A549 (cell line): ENCODE data around the gene GNG4. TPM values are rescaled to one million over a fixed set of nuclear protein-coding genes. Genes with fewer than 3 reads are reported as not detected.

Experiments used
- ATAC-seq, 2 experiments: fragments of 200-7000 bp in 1 of 2; fragments of >200 bp in 1 of 2; cut with Nextera tagmentation in 1 of 2; cut with Tn5 transposase in 1 of 2; 3 replicates each; pipeline versions ENCODE4 v1.8.0 to v1.9.1; 2018 to 2020; ENCODE audit warnings: mild to moderate bottlenecking in 1 of 2, moderate library complexity in 1 of 2
- CTCF ChIA-PET: fragments of 300-600 bp; sonication (Branson Sonifier 250); formaldehyde crosslinking; extraction: SDS; loops from one replicate; lab custom pipeline; 2021; ENCODE audit warnings: antibody characterized with exemption, inconsistent platforms; lab: Yijun Ruan, JAX
- POLR2A ChIA-PET: fragments of 350-600 bp; formaldehyde crosslinking; extraction: SDS; loops from one replicate; lab custom pipeline; 2021; ENCODE audit warnings: antibody characterized with exemption, inconsistent platforms; lab: Yijun Ruan, JAX
- DNase-seq, 2 experiments: peaks; one replicate each; pipeline versions ENCODE4 v3.0.0 to v3.0.0-alpha.2; 2011 to 2016; ENCODE audit warnings: low read depth in 1 of 2, low spot score in 1 of 2
- FAIRE-seq: peaks from 2 replicates; lab custom pipeline; 2011; peaks lifted over from hg19 to GRCh38; lab: Jason Lieb, UNC
- H3K27ac ChIP-seq, 2 experiments: fragments of >200 bp; sonication (Bioruptor Twin); formaldehyde crosslinking; 3 replicates each; pipeline ENCODE4 v1.5.1; 2016 to 2017
- H3K4me1 ChIP-seq: fragments of >200 bp; sonication (Bioruptor Twin); formaldehyde crosslinking; 3 replicates; pipeline ENCODE4 v1.6.1; 2016
- H3K4me2 ChIP-seq: fragments of >200 bp; sonication (Bioruptor Twin); formaldehyde crosslinking; 3 replicates; pipeline ENCODE4 v1.6.1; 2016
- H3K4me3 ChIP-seq: fragments of >200 bp; sonication (Bioruptor Twin); formaldehyde crosslinking; 3 replicates; pipeline ENCODE4 v1.5.1; 2016
- H3K9me3 ChIP-seq: fragments of >200 bp; sonication (Bioruptor Twin); formaldehyde crosslinking; 3 replicates; pipeline ENCODE4 v1.6.1; 2016
- CHD2 ChIP-seq: fragments of 150-350 bp; IDR thresholded peaks from 2 replicates; pipeline ENCODE4 v1.6.1; 2014; ENCODE audit warnings: low read length; ENCODE audit not compliant: partially characterized antibody
- EHMT2 ChIP-seq: fragments of 200-600 bp; sonication (generic); IDR thresholded peaks from 2 replicates; pipeline ENCODE4 v1.6.1; 2016; ENCODE audit warnings: antibody characterized with exemption, low read depth, mild to moderate bottlenecking, moderate library complexity
- HDAC2 ChIP-seq: fragments of 200-600 bp; sonication (generic); IDR thresholded peaks from 2 replicates; pipeline ENCODE4 v1.6.1; 2016
- HEYL ChIP-seq: fragments of 250-450 bp; sonication (Bioruptor Pico); IDR thresholded peaks from 2 replicates; pipeline ENCODE4 v1.8.0; 2021; ENCODE audit warnings: mild to moderate bottlenecking, moderate library complexity
- JUN ChIP-seq, 2 experiments: fragments of >200 bp; sonication (Bioruptor Twin); formaldehyde crosslinking; IDR thresholded peaks; 2 replicates in 1 of 2; 3 replicates in 1 of 2; pipeline ENCODE4 v1.6.1; 2016 to 2017
- KDM1A ChIP-seq: fragments of 200-600 bp; sonication (generic); IDR thresholded peaks from 2 replicates; pipeline ENCODE4 v1.6.1; 2016; ENCODE audit warnings: low read depth, mild to moderate bottlenecking
- KDM5A ChIP-seq: fragments of 200-600 bp; sonication (generic); IDR thresholded peaks from 2 replicates; pipeline ENCODE4 v1.6.1; 2016; ENCODE audit warnings: antibody characterized with exemption, mild to moderate bottlenecking
- MAZ ChIP-seq: fragments of 150-350 bp; IDR thresholded peaks from 2 replicates; pipeline ENCODE4 v1.6.1; 2014; ENCODE audit warnings: antibody characterized with exemption, low read depth, low read length, borderline replicate concordance
- NFE2L2 ChIP-seq: fragments of 150-350 bp; conservative IDR thresholded peaks from 2 replicates; pipeline ENCODE4 v1.6.1; 2014; ENCODE audit warnings: low read length
- NR3C1 ChIP-seq: fragments of >200 bp; sonication (Bioruptor Twin); formaldehyde crosslinking; IDR thresholded peaks from 3 replicates; pipeline ENCODE4 v1.6.1; 2017
- RAD21 ChIP-seq, 2 experiments: fragments of >200 bp in 1 of 2; sonication (Bioruptor Twin) in 1 of 2; formaldehyde crosslinking in 1 of 2; IDR thresholded peaks in 1 of 2; conservative IDR thresholded peaks in 1 of 2; 2 replicates in 1 of 2; 3 replicates in 1 of 2; pipeline ENCODE4 v1.6.1; 2012 to 2018; ENCODE audit warnings: inconsistent platforms in 1 of 2
- RCOR1 ChIP-seq: fragments of 150-350 bp; IDR thresholded peaks from 2 replicates; pipeline ENCODE4 v1.6.1; 2014; ENCODE audit warnings: antibody characterized with exemption, low read length, low read depth
- SMC3 ChIP-seq: fragments of >200 bp; sonication (Bioruptor Twin); formaldehyde crosslinking; IDR thresholded peaks from 3 replicates; pipeline ENCODE4 v1.6.1; 2018; ENCODE audit warnings: inconsistent platforms
- ZFP36 ChIP-seq: fragments of 450-650 bp; IDR thresholded peaks from 2 replicates; pipeline ENCODE4 v1.6.1; 2014; ENCODE audit warnings: borderline replicate concordance; ENCODE audit not compliant: partially characterized antibody
- WGBS: methylation state at CpG from one replicate; pipeline ENCODE4 v1.1.6; 2017; ENCODE audit errors: missing lambda C conversion rate; 5-methylcytosine and 5-hydroxymethylcytosine counted together
- polyA plus RNA-seq, 4 experiments: library from polyadenylated mRNA; depleted of rRNA in 3 of 4; stranded (reverse); fragments of >200 nt; fragmentation: RNase III in 1 of 4; extraction: RNeasy Plus Mini Kit Qiagen cat#74134 plus additional on column Dnase treatment in 1 of 4; gene quantifications; 2 replicates in 3 of 4; 3 replicates in 1 of 4; pipeline ENCODE4 v1.2.3, GENCODE V29; 2011 to 2017
- TF ChIP-seq, protein P1 (sequence below): fragments of 250-450 bp; sonication (Bioruptor Pico); IDR thresholded peaks from 2 replicates; pipeline ENCODE4 v1.5.0; 2021; ENCODE audit warnings: mild to moderate bottlenecking, moderate library complexity, borderline replicate concordance
- TF ChIP-seq, protein P2 (sequence below): IDR thresholded peaks from 2 replicates; pipeline ENCODE4 v1.6.1; 2012
- TF ChIP-seq, protein P3 (sequence below): fragments of >200 bp; sonication (Bioruptor Twin); formaldehyde crosslinking; IDR thresholded peaks from 3 replicates; pipeline ENCODE4 v1.6.1; 2016
- TF ChIP-seq, protein P4 (sequence below): IDR thresholded peaks from 2 replicates; pipeline ENCODE4 v1.6.1; 2012
- TF ChIP-seq, protein P5 (sequence below): IDR thresholded peaks from 2 replicates; pipeline ENCODE4 v1.6.1; 2012; ENCODE audit warnings: low read depth, borderline replicate concordance
- TF ChIP-seq, protein P6 (sequence below): fragments of >200 bp; sonication (Bioruptor Twin); formaldehyde crosslinking; IDR thresholded peaks from 3 replicates; pipeline ENCODE4 v1.5.1; 2016

The GNG4 gene
- polyA plus RNA-seq, 2 of the 4 experiments (the other 2 are of a cell fraction) = 10.5 to 16.3 TPM

DNA sequence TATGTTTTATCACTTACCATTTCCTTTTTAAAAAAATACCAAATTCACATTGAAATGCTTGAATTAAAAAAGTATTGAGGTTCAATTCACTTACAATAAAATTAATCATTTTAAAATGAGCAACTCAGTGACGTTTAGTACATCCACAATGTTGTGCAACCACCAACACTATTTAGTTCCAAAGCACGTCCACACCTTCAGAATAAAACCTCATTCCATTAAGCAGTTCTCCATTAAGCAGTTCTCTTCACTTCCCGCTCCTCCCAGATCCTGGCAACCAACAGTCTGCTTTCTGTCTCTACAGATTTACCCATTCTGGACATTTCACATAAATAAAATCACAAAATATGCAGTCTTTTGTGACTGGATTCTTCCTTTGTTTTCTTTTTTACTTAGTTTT is 41.3 kb downstream of the GNG4 start (continued):
- TF ChIP-seq, protein P1, sequence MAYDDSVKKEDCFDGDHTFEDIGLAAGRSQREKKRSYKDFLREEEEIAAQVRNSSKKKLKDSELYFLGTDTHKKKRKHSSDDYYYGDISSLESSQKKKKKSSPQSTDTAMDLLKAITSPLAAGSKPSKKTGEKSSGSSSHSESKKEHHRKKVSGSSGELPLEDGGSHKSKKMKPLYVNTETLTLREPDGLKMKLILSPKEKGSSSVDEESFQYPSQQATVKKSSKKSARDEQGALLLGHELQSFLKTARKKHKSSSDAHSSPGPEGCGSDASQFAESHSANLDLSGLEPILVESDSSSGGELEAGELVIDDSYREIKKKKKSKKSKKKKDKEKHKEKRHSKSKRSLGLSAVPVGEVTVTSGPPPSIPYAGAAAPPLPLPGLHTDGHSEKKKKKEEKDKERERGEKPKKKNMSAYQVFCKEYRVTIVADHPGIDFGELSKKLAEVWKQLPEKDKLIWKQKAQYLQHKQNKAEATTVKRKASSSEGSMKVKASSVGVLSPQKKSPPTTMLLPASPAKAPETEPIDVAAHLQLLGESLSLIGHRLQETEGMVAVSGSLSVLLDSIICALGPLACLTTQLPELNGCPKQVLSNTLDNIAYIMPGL (CRISPR knock-in tag) = no peak
- TF ChIP-seq, protein P2, sequence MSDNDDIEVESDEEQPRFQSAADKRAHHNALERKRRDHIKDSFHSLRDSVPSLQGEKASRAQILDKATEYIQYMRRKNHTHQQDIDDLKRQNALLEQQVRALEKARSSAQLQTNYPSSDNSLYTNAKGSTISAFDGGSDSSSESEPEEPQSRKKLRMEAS = no peak
- TF ChIP-seq HDAC2 (no peak), EHMT2 (no peak)
- TF ChIP-seq, protein P3, sequence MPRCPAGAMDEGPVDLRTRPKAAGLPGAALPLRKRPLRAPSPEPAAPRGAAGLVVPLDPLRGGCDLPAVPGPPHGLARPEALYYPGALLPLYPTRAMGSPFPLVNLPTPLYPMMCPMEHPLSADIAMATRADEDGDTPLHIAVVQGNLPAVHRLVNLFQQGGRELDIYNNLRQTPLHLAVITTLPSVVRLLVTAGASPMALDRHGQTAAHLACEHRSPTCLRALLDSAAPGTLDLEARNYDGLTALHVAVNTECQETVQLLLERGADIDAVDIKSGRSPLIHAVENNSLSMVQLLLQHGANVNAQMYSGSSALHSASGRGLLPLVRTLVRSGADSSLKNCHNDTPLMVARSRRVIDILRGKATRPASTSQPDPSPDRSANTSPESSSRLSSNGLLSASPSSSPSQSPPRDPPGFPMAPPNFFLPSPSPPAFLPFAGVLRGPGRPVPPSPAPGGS = no peak
- TF ChIP-seq, all 56 proteins: peak for 0

DNA sequence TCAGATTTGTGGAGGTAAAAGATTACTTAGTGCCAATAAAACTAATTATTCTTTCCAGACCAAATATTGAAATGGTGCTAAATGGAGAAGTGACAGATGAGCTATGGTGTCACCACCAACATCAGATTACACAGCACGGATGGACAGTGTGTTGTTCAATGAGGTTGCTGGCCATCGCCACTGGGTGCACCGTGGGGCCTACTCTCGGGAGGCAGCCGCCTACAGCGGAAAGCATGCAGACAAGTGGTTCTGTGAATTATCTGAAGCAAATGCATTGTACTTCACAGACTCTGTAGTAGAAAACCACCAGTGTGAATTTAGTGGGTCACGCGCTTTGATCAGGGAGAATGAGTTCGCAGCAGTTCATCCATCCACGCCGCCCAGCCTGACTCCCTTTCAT is 42.3 kb downstream of the GNG4 start:
- no peak for FAIRE-seq
- Histone ChIP-seq H3K4me2 (no peak overlapping the region), H3K9me3 (no peaks in the 10 kb centered on the region), H3K4me3 (no peak overlapping the region), H3K4me1 (no peaks in the 10 kb centered on the region), H3K27ac (no peak overlapping the region)
- no peak for DNase-seq
- no peak for ATAC-seq
- WGBS = 93% methylated on average over 11 of the region's 11 CpGs
- CTCF ChIA-PET = interaction anchor here (0.8 to 2.1 kb wide), 3 partner anchors 9 to 364 kb away, joined by 3 to 8 read pairs (median 7); no protein-coding TSS in a partner anchor
- TF ChIP-seq CHD2 (no peak), JUN (IDR thresholded peaks at IDR 0.05) (no peak), HEYL (CRISPR knock-in tag) (no peak), MAZ (no peak), KDM1A (no peak), KDM5A (no peak), NFE2L2 (no peak), NR3C1 (no peak), RCOR1 (no peak)
- TF ChIP-seq, protein P4, sequence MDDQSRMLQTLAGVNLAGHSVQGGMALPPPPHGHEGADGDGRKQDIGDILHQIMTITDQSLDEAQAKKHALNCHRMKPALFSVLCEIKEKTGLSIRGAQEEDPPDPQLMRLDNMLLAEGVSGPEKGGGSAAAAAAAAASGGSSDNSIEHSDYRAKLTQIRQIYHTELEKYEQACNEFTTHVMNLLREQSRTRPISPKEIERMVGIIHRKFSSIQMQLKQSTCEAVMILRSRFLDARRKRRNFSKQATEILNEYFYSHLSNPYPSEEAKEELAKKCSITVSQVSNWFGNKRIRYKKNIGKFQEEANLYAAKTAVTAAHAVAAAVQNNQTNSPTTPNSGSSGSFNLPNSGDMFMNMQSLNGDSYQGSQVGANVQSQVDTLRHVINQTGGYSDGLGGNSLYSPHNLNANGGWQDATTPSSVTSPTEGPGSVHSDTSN = no peak
- TF ChIP-seq, protein P5, sequence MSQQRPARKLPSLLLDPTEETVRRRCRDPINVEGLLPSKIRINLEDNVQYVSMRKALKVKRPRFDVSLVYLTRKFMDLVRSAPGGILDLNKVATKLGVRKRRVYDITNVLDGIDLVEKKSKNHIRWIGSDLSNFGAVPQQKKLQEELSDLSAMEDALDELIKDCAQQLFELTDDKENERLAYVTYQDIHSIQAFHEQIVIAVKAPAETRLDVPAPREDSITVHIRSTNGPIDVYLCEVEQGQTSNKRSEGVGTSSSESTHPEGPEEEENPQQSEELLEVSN = no peak
- POLR2A ChIA-PET = no interaction called here

DNA sequence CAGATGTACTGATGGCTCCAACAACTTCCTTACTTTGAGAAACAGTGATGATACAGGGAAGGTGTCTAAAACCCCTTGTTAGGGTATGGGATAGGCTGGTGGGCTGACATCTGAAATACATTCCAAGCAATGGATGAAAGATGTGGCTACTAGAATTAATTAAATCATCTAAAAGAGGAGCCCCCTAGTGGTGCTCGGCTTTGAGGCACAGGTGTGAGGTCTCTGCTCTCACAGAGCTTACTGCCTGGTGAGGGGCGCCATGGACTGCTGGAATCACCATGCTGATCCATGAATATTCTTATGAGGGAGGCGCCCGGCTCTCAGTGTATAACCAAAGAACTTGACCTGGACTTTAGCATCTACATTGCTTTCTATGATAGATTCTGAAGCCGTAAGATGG is 48.5 kb downstream of the GNG4 start:
- ATAC-seq (peak in 1 of 2 experiments; percentile 75; a peak in 4 of 6 replicates), FAIRE-seq (no peak), DNase-seq (peak in 1 of 2 experiments; percentile 16)
- Histone ChIP-seq H3K4me2 (no peak overlapping the region), H3K9me3 (no peaks in the 10 kb centered on the region), H3K4me3 (no peak overlapping the region), H3K27ac (no peak overlapping the region)
- ChIA-PET POLR2A (no interaction called here), CTCF (interaction anchor here (0.8 to 7.1 kb wide), 15 partner anchors 9 to 371 kb away, joined by 3 to 58 read pairs (median 4); no protein-coding TSS in a partner anchor)
- TF ChIP-seq RAD21 (conservative IDR thresholded peaks at IDR 0.05 in 1 of 2, IDR thresholded peaks at IDR 0.05 in 1 of 2) = peak in 1 of 2 experiments; percentile 27; a peak in 1 of 5 replicates
- TF ChIP-seq RCOR1 = no peak
- TF ChIP-seq, protein P6, sequence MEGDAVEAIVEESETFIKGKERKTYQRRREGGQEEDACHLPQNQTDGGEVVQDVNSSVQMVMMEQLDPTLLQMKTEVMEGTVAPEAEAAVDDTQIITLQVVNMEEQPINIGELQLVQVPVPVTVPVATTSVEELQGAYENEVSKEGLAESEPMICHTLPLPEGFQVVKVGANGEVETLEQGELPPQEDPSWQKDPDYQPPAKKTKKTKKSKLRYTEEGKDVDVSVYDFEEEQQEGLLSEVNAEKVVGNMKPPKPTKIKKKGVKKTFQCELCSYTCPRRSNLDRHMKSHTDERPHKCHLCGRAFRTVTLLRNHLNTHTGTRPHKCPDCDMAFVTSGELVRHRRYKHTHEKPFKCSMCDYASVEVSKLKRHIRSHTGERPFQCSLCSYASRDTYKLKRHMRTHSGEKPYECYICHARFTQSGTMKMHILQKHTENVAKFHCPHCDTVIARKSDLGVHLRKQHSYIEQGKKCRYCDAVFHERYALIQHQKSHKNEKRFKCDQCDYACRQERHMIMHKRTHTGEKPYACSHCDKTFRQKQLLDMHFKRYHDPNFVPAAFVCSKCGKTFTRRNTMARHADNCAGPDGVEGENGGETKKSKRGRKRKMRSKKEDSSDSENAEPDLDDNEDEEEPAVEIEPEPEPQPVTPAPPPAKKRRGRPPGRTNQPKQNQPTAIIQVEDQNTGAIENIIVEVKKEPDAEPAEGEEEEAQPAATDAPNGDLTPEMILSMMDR = peak; percentile 47
- peak; percentile 23; the same call in 1 of the 3 replicates for TF ChIP-seq SMC3
- TF ChIP-seq ZFP36 = no peak
- TF ChIP-seq, all 56 proteins: peak for 3
- WGBS = 62% methylated on average over 5 of the region's 5 CpGs
- no peaks in the 10 kb centered on the region for H3K4me1 ChIP-seq
